Amniotic epithelial cell (primary cell): ENCODE data around the gene RNF222.

ENCODE experiments used
- DNase-seq: peaks from one replicate; pipeline ENCODE4 v3.0.0-alpha.2; 2010; ENCODE audit warnings: low read depth

The RNF222 gene

DNA sequence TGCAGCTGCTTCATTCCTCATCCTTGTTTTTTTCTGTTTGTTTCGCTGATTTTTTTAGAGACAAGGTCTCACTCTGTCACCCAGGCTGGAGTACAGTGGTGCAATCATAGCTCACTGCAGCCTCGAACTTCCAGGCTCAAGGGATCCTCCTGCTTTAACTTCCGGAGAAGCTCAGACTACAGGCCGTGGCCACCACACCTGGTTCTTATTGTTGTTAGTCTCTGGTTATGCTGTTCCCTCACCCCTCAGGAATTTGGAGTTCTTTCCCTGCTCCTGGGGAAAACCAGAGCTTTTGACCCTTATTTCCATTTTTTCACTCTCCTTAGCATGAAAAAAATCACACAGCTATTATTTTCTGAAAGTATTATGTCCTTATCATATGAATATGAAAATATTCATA lies 56.2 kb downstream of the RNF222 start:
- DNase-seq, result no peak
